Lower lobe of right lung (tissue), 2 donors: ENCODE data around the gene TOLLIP. TPM values are rescaled to one million over a fixed set of nuclear protein-coding genes. Genes with fewer than 3 reads are reported as not detected.

ENCODE experiments used
- ATAC-seq, 2 donors: fragments of 200-7000 bp; cut with Tn5 transposase; one replicate each; pipeline ENCODE4 v1.9.1; 2020 to 2022; ENCODE audit warnings: mild to moderate bottlenecking in 2 of 2, moderate library complexity in 2 of 2
- DNase-seq: peaks from one replicate; pipeline ENCODE4 v3.0.0-alpha.2; 2020
- H3K27ac ChIP-seq: fragments of 200-600 bp; one replicate; pipeline ENCODE4 v1.8.0; 2022
- H3K27me3 ChIP-seq: fragments of 200-600 bp; one replicate; pipeline ENCODE4 v1.8.0; 2022; ENCODE audit warnings: low read depth
- H3K36me3 ChIP-seq: fragments of 200-600 bp; one replicate; pipeline ENCODE4 v1.8.0; 2022; ENCODE audit warnings: mild to moderate bottlenecking
- H3K4me1 ChIP-seq: fragments of 200-600 bp; one replicate; pipeline ENCODE4 v1.8.0; 2022
- H3K4me3 ChIP-seq: fragments of 200-600 bp; one replicate; pipeline ENCODE4 v1.8.0; 2022; ENCODE audit warnings: mild to moderate bottlenecking
- H3K9me3 ChIP-seq: fragments of 200-600 bp; one replicate; pipeline ENCODE4 v1.8.0; 2022
- CTCF ChIP-seq: fragments of 200-600 bp; IDR thresholded peaks from one replicate; pipeline ENCODE4 v1.8.0; 2022; ENCODE audit warnings: antibody characterized with exemption, mild to moderate bottlenecking
- intact Hi-C: fragments of 100-400 bp; cut with DNase I; formaldehyde crosslinking; loops from one replicate; pipeline ENCODE4 v1.11.0; 2022
- total RNA-seq: library from RNA; stranded (reverse); fragmentation: NEBNext Ultra II Directional; extraction: Animal tissue kit (Norgen Biotek cat#: 25700); gene quantifications from one replicate; pipeline ENCODE4 v1.2.1, GENCODE V29; 2021
- donor health status: DM: no; HTN: yes; CAD: no; lungs with severe emphysema.

The TOLLIP gene
- total RNA-seq, 1 donor from 2014 or later = 68.4 TPM

- peak overlapping the region; percentile 95 for H3K27ac ChIP-seq
These were observed 1.5 kb upstream of the TOLLIP start for GRCh38 chr11:1310772-1311468.

GRCh38 chr11:1310318-1310687 is 871 bp upstream of the TOLLIP start:
- Histone ChIP-seq H3K27ac (peak overlapping the region; percentile 95), H3K27me3 (no peaks in the 10 kb centered on the region), H3K9me3 (no peaks in the 10 kb centered on the region), H3K36me3 (peaks cover 14% of the 10 kb centered on the region), H3K4me3 (peak overlapping the region; percentile 94), H3K4me1 (peaks cover 48% of the 10 kb centered on the region)
- DNase-seq (no peak), ATAC-seq (no peak)
- no peak for TF ChIP-seq CTCF
- intact Hi-C loops = no loop called here

More at GRCh38 chr11:1310772-1311468, 1.5 kb upstream of the TOLLIP start:
- intact Hi-C loops = no loop called here
- Histone ChIP-seq H3K27me3 (no peaks in the 10 kb centered on the region), H3K4me3 (peak overlapping the region; percentile 94), H3K9me3 (no peaks in the 10 kb centered on the region), H3K36me3 (peaks cover 8% of the 10 kb centered on the region), H3K4me1 (peaks cover 42% of the 10 kb centered on the region)
- no peak for DNase-seq
- no peak for ATAC-seq
- no peak for TF ChIP-seq CTCF

- Histone ChIP-seq H3K9me3 (no peaks in the 10 kb centered on the region), H3K27ac (peak overlapping the region; percentile 95), H3K27me3 (no peaks in the 10 kb centered on the region), H3K4me3 (peak overlapping the region; percentile 94), H3K4me1 (peaks cover 62% of the 10 kb centered on the region), H3K36me3 (peaks cover 19% of the 10 kb centered on the region)
- intact Hi-C loops = no loop called here
- ATAC-seq = peak; percentile 63 to 79
- no peak for DNase-seq
- no peak for TF ChIP-seq CTCF
These were observed 512 bp downstream of the TOLLIP start for GRCh38 chr11:1308743-1309497.

- ATAC-seq = no peak
- Histone ChIP-seq H3K27me3 (no peaks in the 10 kb centered on the region), H3K4me1 (peaks cover 69% of the 10 kb centered on the region), H3K36me3 (peaks cover 22% of the 10 kb centered on the region), H3K9me3 (no peaks in the 10 kb centered on the region), H3K27ac (peak overlapping the region; percentile 95), H3K4me3 (peak overlapping the region; percentile 94)
- DNase-seq = no peak
- intact Hi-C loops = no loop called here
- TF ChIP-seq CTCF = no peak
These were observed 1.3 kb downstream of the TOLLIP start for GRCh38 chr11:1307998-1308742.

GRCh38 chr11:1307163-1307870 is 2.1 kb downstream of the TOLLIP start:
- H3K27me3 ChIP-seq = no peaks in the 10 kb centered on the region
- H3K27ac ChIP-seq = no peak overlapping the region
- peaks cover 24% of the 10 kb centered on the region for H3K36me3 ChIP-seq
- no peak for ATAC-seq
- peaks cover 78% of the 10 kb centered on the region for H3K4me1 ChIP-seq
- no peak for TF ChIP-seq CTCF
- DNase-seq = peak; percentile 79
- H3K9me3 ChIP-seq = no peaks in the 10 kb centered on the region
- intact Hi-C loops = no loop called here
- no peak overlapping the region for H3K4me3 ChIP-seq
